Endodermal cell (in vitro differentiated cells): ENCODE data around the gene CDC42SE2. TPM values are rescaled to one million over a fixed set of nuclear protein-coding genes. Genes with fewer than 3 reads are reported as not detected.
"Not testable (repeated sequence)": the region's sequence is repeated elsewhere in the genome, so short reads cannot be mapped to it uniquely, and the experiment has no call there.

Source experiments
- DNase-seq: peaks from one replicate; pipeline ENCODE4 v3.0.0-alpha.2; 2017
- H3K27ac ChIP-seq: 2 replicates; pipeline ENCODE4 v1.5.1; 2013; ENCODE audit warnings: mild to moderate bottlenecking, low read depth, low read length, moderate library complexity
- H3K27me3 ChIP-seq: 2 replicates; pipeline ENCODE4 v1.6.1; 2013; ENCODE audit warnings: mild to moderate bottlenecking, low read length, moderate library complexity; ENCODE audit not compliant: insufficient read depth, control insufficient read depth, poor library complexity, severe bottlenecking
- H3K36me3 ChIP-seq: 2 replicates; pipeline ENCODE4 v1.7.0; 2013; ENCODE audit warnings: mild to moderate bottlenecking, low read length, moderate library complexity; ENCODE audit not compliant: control insufficient read depth, insufficient read depth
- H3K4me1 ChIP-seq: one replicate; pipeline ENCODE4 v1.7.0; 2013; ENCODE audit warnings: low read length; ENCODE audit not compliant: control insufficient read depth, insufficient read depth
- H3K4me3 ChIP-seq: 2 replicates; pipeline ENCODE4 v1.5.1; 2013; ENCODE audit warnings: mild to moderate bottlenecking, low read length, moderate library complexity
- H3K9ac ChIP-seq: 2 replicates; pipeline ENCODE4 v1.6.1; 2013; ENCODE audit warnings: mild to moderate bottlenecking, low read length, moderate library complexity; ENCODE audit not compliant: poor library complexity, severe bottlenecking; ENCODE audit errors: extremely low read depth
- H3K9me3 ChIP-seq: 2 replicates; pipeline ENCODE4 v1.6.1; 2013; ENCODE audit warnings: mild to moderate bottlenecking, low read length, moderate library complexity; ENCODE audit not compliant: control insufficient read depth
- H3K27ac Mint-ChIP-seq: 2 replicates; pipeline ENCODE4 v1.8.0; 2020; ENCODE audit warnings: mixed read lengths
- H3K27me3 Mint-ChIP-seq: 2 replicates; pipeline ENCODE4 v1.8.0; 2021; ENCODE audit warnings: mild to moderate bottlenecking, mixed read lengths; ENCODE audit not compliant: insufficient read depth
- H3K36me3 Mint-ChIP-seq: 2 replicates; pipeline ENCODE4 v1.8.0; 2020; ENCODE audit warnings: low read depth, mixed read lengths
- H3K4me1 Mint-ChIP-seq: 2 replicates; pipeline ENCODE4 v1.8.0; 2020; ENCODE audit warnings: mixed read lengths
- H3K4me3 Mint-ChIP-seq: 2 replicates; pipeline ENCODE4 v1.8.0; 2020; ENCODE audit warnings: mild to moderate bottlenecking, moderate library complexity, mixed read lengths
- H3K9me3 Mint-ChIP-seq: 2 replicates; pipeline ENCODE4 v1.8.0; 2020; ENCODE audit warnings: mild to moderate bottlenecking, mixed read lengths
- CTCF ChIP-seq: fragments of 200-600 bp; sonication (generic); conservative IDR thresholded peaks from 2 replicates; pipeline ENCODE4 v1.5.0; 2021; ENCODE audit warnings: antibody characterized with exemption, mild to moderate bottlenecking
- WGBS, 2 experiments: methylation state at CpG; one replicate each; pipeline versions ENCODE4 v1.1.5 to v1.1.7; 2013; ENCODE audit warnings: missing lambda C conversion rate in 2 of 2, mixed read lengths in 1 of 2; ENCODE audit not compliant: insufficient coverage in 1 of 2, insufficient read length in 1 of 2; 5-methylcytosine and 5-hydroxymethylcytosine counted together
- total RNA-seq, 2 donors: library from RNA; stranded (reverse); fragmentation: NEBNext Ultra II Directional in 1 of 2; extraction: Animal tissue kit (Norgen Biotek cat#: 25700) in 1 of 2; gene quantifications; 2 replicates in 1 of 2; 3 replicates in 1 of 2; pipeline ENCODE4 v1.2.1, GENCODE V29; 2021

The CDC42SE2 gene
- total RNA-seq, 2 donors from 2014 or later: 28.6 to 36.4 TPM

- H3K36me3 ChIP-seq: no peaks in the 10 kb centered on the region
- no peak for DNase-seq
- WGBS, 2 experiments: 96 to 100% methylated on average over 1 to 5 of the region's 5 CpGs
- no peak for TF ChIP-seq CTCF
- Mint-ChIP-seq H3K36me3 (peaks cover 8% of the 10 kb centered on the region), H3K4me1 (peaks cover 12% of the 10 kb centered on the region), H3K9me3 (peaks cover 8% of the 10 kb centered on the region), H3K4me3 (no peak overlapping the region), H3K27me3 (no peaks in the 10 kb centered on the region), H3K27ac (no peak overlapping the region)
- H3K9me3 ChIP-seq: no peaks in the 10 kb centered on the region
- no peak overlapping the region for H3K9ac ChIP-seq
- no peak overlapping the region for H3K4me3 ChIP-seq
- no peaks in the 10 kb centered on the region for H3K27me3 ChIP-seq
- no peak overlapping the region for H3K27ac ChIP-seq
- H3K4me1 ChIP-seq: no peaks in the 10 kb centered on the region
These were observed 14.3 kb downstream of the CDC42SE2 start for GRCh38 chr5:131277875-131278740.

GRCh38 chr5:131278741-131279124, 14.9 kb downstream of the CDC42SE2 start:
- H3K4me1 Mint-ChIP-seq: peaks cover 12% of the 10 kb centered on the region
- H3K27ac ChIP-seq, H3K4me3 Mint-ChIP-seq, H3K9ac ChIP-seq, H3K9me3 ChIP-seq, H3K4me1 ChIP-seq, H3K27ac Mint-ChIP-seq, H3K36me3 ChIP-seq, H3K27me3 Mint-ChIP-seq, H3K36me3 Mint-ChIP-seq, DNase-seq, H3K27me3 ChIP-seq, H3K4me3 ChIP-seq, H3K9me3 Mint-ChIP-seq: not testable (repeated sequence)
- WGBS, 2 experiments: 88 to 91% methylated on average over 6 of the region's 6 CpGs

GRCh38 chr5:131279204-131279603, 15.4 kb downstream of the CDC42SE2 start:
- H3K9me3 ChIP-seq: no peaks in the 10 kb centered on the region
- H3K4me1 ChIP-seq: no peaks in the 10 kb centered on the region
- Mint-ChIP-seq H3K9me3 (peaks cover 8% of the 10 kb centered on the region), H3K36me3 (peaks cover 8% of the 10 kb centered on the region), H3K27me3 (no peaks in the 10 kb centered on the region), H3K4me3 (no peak overlapping the region), H3K27ac (peak overlapping the region; percentile 36), H3K4me1 (peaks cover 12% of the 10 kb centered on the region)
- no peak overlapping the region for H3K27ac ChIP-seq
- H3K4me3 ChIP-seq: no peak overlapping the region
- peaks cover 3% of the 10 kb centered on the region for H3K36me3 ChIP-seq
- H3K27me3 ChIP-seq: no peaks in the 10 kb centered on the region
- DNase-seq: no peak
- no peak for TF ChIP-seq CTCF
- H3K9ac ChIP-seq: no peak overlapping the region
- WGBS, 2 experiments: 100% methylated on average over 1 of the region's 1 CpG
